H9 (cell line): Measurements from ENCODE around the gene PPM1M. TPM values are rescaled to one million over a fixed set of nuclear protein-coding genes. Genes with fewer than 3 reads are reported as not detected.

Experiments
- DNase-seq: peaks from one replicate; pipeline ENCODE4 v3.0.0-alpha.2; 2017
- H2AFZ ChIP-seq: one replicate; pipeline ENCODE4 v1.6.1; 2013; ENCODE audit warnings: mild to moderate bottlenecking, low read length, control low read depth, moderate library complexity
- H2AK5ac ChIP-seq: 2 replicates; pipeline ENCODE4 v1.6.1; 2013; ENCODE audit warnings: low read length, control low read depth, mixed read lengths; ENCODE audit not compliant: insufficient read length
- H2BK120ac ChIP-seq: one replicate; pipeline ENCODE4 v1.6.1; 2013; ENCODE audit warnings: low read depth, mild to moderate bottlenecking, low read length, control low read depth, inconsistent platforms; ENCODE audit not compliant: poor library complexity, severe bottlenecking
- H2BK12ac ChIP-seq: 2 replicates; pipeline ENCODE4 v1.6.1; 2013; ENCODE audit warnings: low read length, control low read depth, mixed read lengths, low read depth; ENCODE audit not compliant: insufficient read length
- H2BK15ac ChIP-seq: 2 replicates; pipeline ENCODE4 v1.6.1; 2013; ENCODE audit warnings: low read depth, low read length, control low read depth
- H2BK20ac ChIP-seq: one replicate; pipeline ENCODE4 v1.6.1; 2013; ENCODE audit warnings: low read depth, mild to moderate bottlenecking, low read length, control low read depth, inconsistent platforms; ENCODE audit not compliant: poor library complexity, severe bottlenecking
- H2BK5ac ChIP-seq: 2 replicates; pipeline ENCODE4 v1.6.1; 2013; ENCODE audit warnings: low read length, control low read depth, mixed read lengths; ENCODE audit not compliant: insufficient read length
- H3K14ac ChIP-seq: 2 replicates; pipeline ENCODE4 v1.6.1; 2013; ENCODE audit warnings: low read length, control low read depth; ENCODE audit not compliant: insufficient read depth
- H3K18ac ChIP-seq: 2 replicates; pipeline ENCODE4 v1.6.1; 2013; ENCODE audit warnings: low read depth, mild to moderate bottlenecking, mixed read lengths, low read length, control low read depth; ENCODE audit not compliant: insufficient read length
- H3K23ac ChIP-seq: 2 replicates; pipeline ENCODE4 v1.6.1; 2013; ENCODE audit warnings: low read length, control low read depth, mixed read lengths, low read depth; ENCODE audit not compliant: insufficient read length
- H3K23me2 ChIP-seq: 2 replicates; pipeline ENCODE4 v1.6.1; 2013; ENCODE audit warnings: low read depth, mild to moderate bottlenecking, mixed read lengths, low read length, control low read depth; ENCODE audit not compliant: insufficient read length, poor library complexity, severe bottlenecking
- H3K27ac ChIP-seq: 2 replicates; pipeline ENCODE4 v1.5.1; 2013; ENCODE audit warnings: low read length, control low read depth, mixed read lengths, low read depth; ENCODE audit not compliant: insufficient read length
- H3K27me3 ChIP-seq: 2 replicates; pipeline ENCODE4 v1.6.1; 2013; ENCODE audit warnings: low read length, control low read depth, inconsistent platforms; ENCODE audit not compliant: insufficient read depth
- H3K4ac ChIP-seq: 2 replicates; pipeline ENCODE4 v1.6.1; 2013; ENCODE audit warnings: low read depth, mild to moderate bottlenecking, control low read depth, inconsistent platforms, low read length, moderate library complexity
- H3K4me1 ChIP-seq: 2 replicates; pipeline ENCODE4 v1.6.1; 2013; ENCODE audit warnings: low read length, control low read depth, inconsistent platforms; ENCODE audit not compliant: insufficient read depth
- H3K4me2 ChIP-seq: 2 replicates; pipeline ENCODE4 v1.6.1; 2013; ENCODE audit warnings: low read length, control low read depth, mixed read lengths; ENCODE audit not compliant: insufficient read length, insufficient read depth
- H3K56ac ChIP-seq: 2 replicates; pipeline ENCODE4 v1.6.1; 2013; ENCODE audit warnings: low read depth, mild to moderate bottlenecking, mixed read lengths, low read length, control low read depth; ENCODE audit not compliant: insufficient read length
- H3K79me1 ChIP-seq: 2 replicates; pipeline ENCODE4 v1.6.1; 2013; ENCODE audit warnings: low read depth, mild to moderate bottlenecking, moderate library complexity, low read length, control low read depth, inconsistent platforms; ENCODE audit not compliant: insufficient read depth, poor library complexity, severe bottlenecking
- H3K79me2 ChIP-seq: 2 replicates; pipeline ENCODE4 v1.6.1; 2013; ENCODE audit warnings: low read length, control low read depth, inconsistent platforms; ENCODE audit not compliant: insufficient read depth
- H3K9ac ChIP-seq: 2 replicates; pipeline ENCODE4 v1.6.1; 2013; ENCODE audit warnings: low read length, control low read depth, mixed read lengths; ENCODE audit not compliant: insufficient read length; ENCODE audit errors: extremely low read depth
- H3K9me3 ChIP-seq: one replicate; pipeline ENCODE4 v1.6.1; 2013; ENCODE audit warnings: low read depth, low read length, inconsistent platforms; ENCODE audit not compliant: control insufficient read depth
- H3T11ph ChIP-seq: one replicate; pipeline ENCODE4 v1.6.1; 2013; ENCODE audit warnings: mild to moderate bottlenecking, low read length, control low read depth, inconsistent platforms
- H4K20me1 ChIP-seq: one replicate; pipeline ENCODE4 v1.6.1; 2013; ENCODE audit not compliant: control insufficient read depth, insufficient read length, insufficient read depth
- H4K5ac ChIP-seq: 2 replicates; pipeline ENCODE4 v1.6.1; 2013; ENCODE audit warnings: low read depth, mild to moderate bottlenecking, mixed read lengths, low read length, control low read depth; ENCODE audit not compliant: insufficient read length
- H4K8ac ChIP-seq: replicated peaks from 2 replicates; pipeline ENCODE4 v1.6.1; 2013; ENCODE audit warnings: low read length, control low read depth, mixed read lengths, low read depth; ENCODE audit not compliant: insufficient read length
- H4K91ac ChIP-seq: 2 replicates; pipeline ENCODE4 v1.6.1; 2013; ENCODE audit warnings: low read depth, mild to moderate bottlenecking, moderate library complexity, mixed read lengths, low read length, control low read depth; ENCODE audit not compliant: insufficient read length
- H3K27ac Mint-ChIP-seq, 3 experiments: 2 replicates in 2 of 3; 3 replicates in 1 of 3; pipeline ENCODE4 v1.8.0; 2020 to 2021; ENCODE audit warnings: mixed read lengths in 3 of 3, mild to moderate bottlenecking in 1 of 3, moderate library complexity in 1 of 3
- H3K27me3 Mint-ChIP-seq: 2 replicates; pipeline ENCODE4 v1.8.0; 2021; ENCODE audit warnings: low read depth, mild to moderate bottlenecking, moderate library complexity, mixed read lengths
- H3K36me3 Mint-ChIP-seq, 3 experiments: 2 replicates in 2 of 3; 3 replicates in 1 of 3; pipeline ENCODE4 v1.8.0; 2020 to 2021; ENCODE audit warnings: low read depth in 3 of 3, mixed read lengths in 3 of 3; ENCODE audit not compliant: insufficient read depth in 1 of 3
- H3K4me1 Mint-ChIP-seq, 2 experiments: 2 replicates each; pipeline ENCODE4 v1.8.0; 2020; ENCODE audit warnings: mixed read lengths in 2 of 2
- H3K4me3 Mint-ChIP-seq, 2 experiments: 2 replicates in 1 of 2; 3 replicates in 1 of 2; pipeline ENCODE4 v1.8.0; 2020 to 2021; ENCODE audit warnings: mild to moderate bottlenecking in 2 of 2, mixed read lengths in 2 of 2, moderate library complexity in 1 of 2
- H3K9me3 Mint-ChIP-seq, 2 experiments: 2 replicates in 1 of 2; 3 replicates in 1 of 2; pipeline ENCODE4 v1.8.0; 2020; ENCODE audit warnings: mild to moderate bottlenecking in 2 of 2, mixed read lengths in 2 of 2, moderate library complexity in 1 of 2
- WGBS: extraction: QIAGEN DNeasy Blood & Tissue Kit; methylation state at CpG from one replicate; pipeline ENCODE4 v1.1.7; 2013; ENCODE audit warnings: missing lambda C conversion rate, low lambda C conversion rate, mixed read lengths; ENCODE audit not compliant: insufficient read length; ENCODE audit errors: extremely low coverage; 5-methylcytosine and 5-hydroxymethylcytosine counted together
- total RNA-seq: library from RNA; stranded (reverse); gene quantifications from 2 replicates; pipeline ENCODE4 v1.2.1, GENCODE V29; 2021
- TF ChIP-seq, protein P1 (sequence below): fragments of 200-600 bp; sonication (generic); conservative IDR thresholded peaks from 3 replicates; pipeline ENCODE4 v1.8.0; 2021; ENCODE audit warnings: antibody characterized with exemption, mild to moderate bottlenecking

The PPM1M gene
- total RNA-seq, 1 experiment from 2014 or later, result 7.4 TPM

GRCh38 chr3:52228751-52229291, 16.7 kb upstream of the PPM1M start:
- H2BK15ac ChIP-seq, result no peak overlapping the region
- no peak overlapping the region for H3K27ac ChIP-seq
- Mint-ChIP-seq H3K9me3 (no peaks in the 10 kb centered on the region; a peak in 1 of 5 replicates), H3K4me3 (no peak overlapping the region), H3K4me1 (peaks cover 0 to 14% of the 10 kb centered on the region in 2 experiments; a peak in 3 of 4 replicates), H3K27ac (no peak overlapping the region), H3K36me3 (peaks cover 12 to 28% (median 25%) of the 10 kb centered on the region in 3 experiments), H3K27me3 (no peaks in the 10 kb centered on the region; the same call in 1 of the 2 replicates)
- no peaks in the 10 kb centered on the region for H3K27me3 ChIP-seq
- H3K23ac ChIP-seq, result no peak overlapping the region
- no peak overlapping the region for H3K9ac ChIP-seq
- no peak overlapping the region for H2AK5ac ChIP-seq
- H3K79me1 ChIP-seq, result no peaks in the 10 kb centered on the region
- H4K5ac ChIP-seq, result no peak overlapping the region
- no peaks in the 10 kb centered on the region for H3K4me1 ChIP-seq
- no peak overlapping the region for H4K91ac ChIP-seq
- H3K23me2 ChIP-seq, result no peaks in the 10 kb centered on the region
- H4K20me1 ChIP-seq, result no peaks in the 10 kb centered on the region
- no peak overlapping the region for H2BK5ac ChIP-seq
- no peak overlapping the region for H4K8ac ChIP-seq
- no peak overlapping the region for H2BK12ac ChIP-seq
- no peak overlapping the region for H3K56ac ChIP-seq
- no peak overlapping the region for H2BK120ac ChIP-seq
- TF ChIP-seq, protein P1, sequence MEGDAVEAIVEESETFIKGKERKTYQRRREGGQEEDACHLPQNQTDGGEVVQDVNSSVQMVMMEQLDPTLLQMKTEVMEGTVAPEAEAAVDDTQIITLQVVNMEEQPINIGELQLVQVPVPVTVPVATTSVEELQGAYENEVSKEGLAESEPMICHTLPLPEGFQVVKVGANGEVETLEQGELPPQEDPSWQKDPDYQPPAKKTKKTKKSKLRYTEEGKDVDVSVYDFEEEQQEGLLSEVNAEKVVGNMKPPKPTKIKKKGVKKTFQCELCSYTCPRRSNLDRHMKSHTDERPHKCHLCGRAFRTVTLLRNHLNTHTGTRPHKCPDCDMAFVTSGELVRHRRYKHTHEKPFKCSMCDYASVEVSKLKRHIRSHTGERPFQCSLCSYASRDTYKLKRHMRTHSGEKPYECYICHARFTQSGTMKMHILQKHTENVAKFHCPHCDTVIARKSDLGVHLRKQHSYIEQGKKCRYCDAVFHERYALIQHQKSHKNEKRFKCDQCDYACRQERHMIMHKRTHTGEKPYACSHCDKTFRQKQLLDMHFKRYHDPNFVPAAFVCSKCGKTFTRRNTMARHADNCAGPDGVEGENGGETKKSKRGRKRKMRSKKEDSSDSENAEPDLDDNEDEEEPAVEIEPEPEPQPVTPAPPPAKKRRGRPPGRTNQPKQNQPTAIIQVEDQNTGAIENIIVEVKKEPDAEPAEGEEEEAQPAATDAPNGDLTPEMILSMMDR, result no peak
- no peaks in the 10 kb centered on the region for H3K9me3 ChIP-seq
- no peak overlapping the region for H3K4ac ChIP-seq
- no peaks in the 10 kb centered on the region for H3K79me2 ChIP-seq
- no peak overlapping the region for H3T11ph ChIP-seq
- H3K18ac ChIP-seq, result no peak overlapping the region
- DNase-seq, result peak; percentile 17
- H2BK20ac ChIP-seq, result no peak overlapping the region
- no CpG with 5 or more reads among the region's 21 CpGs for WGBS
- H3K14ac ChIP-seq, result no peak overlapping the region
- H2AFZ ChIP-seq, result no peak overlapping the region
- H3K4me2 ChIP-seq, result no peak overlapping the region
